MCF 10A (cell line): ENCODE measurements around the gene MSI2. TPM values are rescaled to one million over a fixed set of nuclear protein-coding genes. Genes with fewer than 3 reads are reported as not detected.
A peak's percentile ranks its signal among the peaks of the same experiment; 100 is the strongest.

Experiments used
- BruUV-seq: library from RNA; stranded (reverse); fragments of 400-500 nt; replicated peaks from 2 replicates; lab custom pipeline; 2021; lab: Mats Ljungman, UMichigan
- CTCF ChIA-PET: fragments of 300-600 bp; sonication (Branson Sonifier 250); formaldehyde crosslinking; extraction: SDS; loops from one replicate; lab custom pipeline; 2021; ENCODE audit warnings: antibody characterized with exemption, inconsistent platforms; lab: Yijun Ruan, JAX
- POLR2A ChIA-PET: fragments of 300-600, 350-650 bp; sonication (Branson Sonifier 250); formaldehyde crosslinking; extraction: SDS; loops from one replicate; lab custom pipeline; 2020; ENCODE audit warnings: antibody characterized with exemption, inconsistent platforms; lab: Yijun Ruan, JAX
- DNase-seq: peaks from one replicate; pipeline ENCODE4 v3.0.0-alpha.2; 2018; ENCODE audit not compliant: unreplicated experiment
- H3K27ac Mint-ChIP-seq: one replicate; pipeline ENCODE4 v1.8.0; 2022; ENCODE audit warnings: mild to moderate bottlenecking, low read depth, mixed read lengths; ENCODE audit not compliant: unreplicated experiment
- H3K27me3 Mint-ChIP-seq: one replicate; pipeline ENCODE4 v1.8.0; 2022; ENCODE audit warnings: mixed read lengths; ENCODE audit not compliant: insufficient read depth, unreplicated experiment
- H3K36me3 Mint-ChIP-seq: one replicate; pipeline ENCODE4 v1.8.0; 2022; ENCODE audit warnings: mild to moderate bottlenecking, moderate library complexity, mixed read lengths; ENCODE audit not compliant: insufficient read depth, unreplicated experiment
- H3K4me1 Mint-ChIP-seq: one replicate; pipeline ENCODE4 v1.8.0; 2022; ENCODE audit warnings: mixed read lengths; ENCODE audit not compliant: insufficient read depth, unreplicated experiment
- H3K4me3 Mint-ChIP-seq: one replicate; pipeline ENCODE4 v1.8.0; 2022; ENCODE audit warnings: mild to moderate bottlenecking, moderate library complexity, mixed read lengths; ENCODE audit not compliant: unreplicated experiment
- H3K9me3 Mint-ChIP-seq: one replicate; pipeline ENCODE4 v1.8.0; 2022; ENCODE audit warnings: mixed read lengths; ENCODE audit not compliant: unreplicated experiment
- CTCF ChIP-seq: fragments of 200-600 bp; IDR thresholded peaks from one replicate; pipeline ENCODE4 v1.8.0; 2022; ENCODE audit warnings: antibody characterized with exemption, mild to moderate bottlenecking; ENCODE audit not compliant: unreplicated experiment
- intact Hi-C: fragments of 100-400 bp; cut with micrococcal nuclease; formaldehyde crosslinking; loops from 2 replicates; pipeline ENCODE4 v1.14.1; 2022
- total RNA-seq: library from RNA; stranded (reverse); gene quantifications from 2 replicates; pipeline ENCODE4 v1.2.3, GENCODE V29; 2022

Gene MSI2
- total RNA-seq, 1 experiment from 2014 or later: 60.6 TPM

GRCh38 chr17:57312242-57312641, 55.9 kb downstream of the MSI2 start:
- DNase-seq: no peak
- Mint-ChIP-seq H3K36me3 (peaks cover 30% of the 10 kb centered on the region), H3K4me1 (peaks cover 6% of the 10 kb centered on the region), H3K9me3 (no peaks in the 10 kb centered on the region), H3K4me3 (no peak overlapping the region), H3K27ac (no peak overlapping the region), H3K27me3 (no peaks in the 10 kb centered on the region)
- ChIA-PET POLR2A (interaction anchor here (0.6 kb wide), 1 partner anchor 55 kb away, joined by 3 read pairs; no protein-coding TSS in a partner anchor), CTCF (interaction anchor here (1.5 kb wide), 1 partner anchor 522 kb away, joined by 3 read pairs; no protein-coding TSS in a partner anchor)
- TF ChIP-seq CTCF: no peak
- no TSS peak for BruUV-seq
- intact Hi-C loops: no loop called here

- Mint-ChIP-seq H3K27me3 (no peaks in the 10 kb centered on the region), H3K27ac (peak overlapping the region; percentile 70), H3K36me3 (peaks cover 36% of the 10 kb centered on the region), H3K4me3 (no peak overlapping the region), H3K4me1 (peaks cover 6% of the 10 kb centered on the region), H3K9me3 (no peaks in the 10 kb centered on the region)
- CTCF ChIA-PET: interaction anchor here (1.1 kb wide), 1 partner anchor 470 kb away, joined by 4 read pairs; no protein-coding TSS in a partner anchor
- POLR2A ChIA-PET: no interaction called here
- TF ChIP-seq CTCF: no peak
- DNase-seq: no peak
- no TSS peak for BruUV-seq
- intact Hi-C loops: no loop called here
These were observed 56.9 kb downstream of the MSI2 start for GRCh38 chr17:57313097-57313835.

- DNase-seq: no peak
- Mint-ChIP-seq H3K36me3 (peaks cover 31% of the 10 kb centered on the region), H3K27ac (no peak overlapping the region), H3K4me1 (no peaks in the 10 kb centered on the region), H3K4me3 (no peak overlapping the region), H3K9me3 (no peaks in the 10 kb centered on the region), H3K27me3 (no peaks in the 10 kb centered on the region)
- no peak for TF ChIP-seq CTCF
- CTCF ChIA-PET: interaction anchor here (0.7 kb wide), 1 partner anchor 357 kb away, joined by 4 read pairs; no protein-coding TSS in a partner anchor
- intact Hi-C loops: no loop called here
- BruUV-seq: no TSS peak
- POLR2A ChIA-PET: no interaction called here
These were observed 59.0 kb downstream of the MSI2 start for GRCh38 chr17:57315061-57316015.

GRCh38 chr17:57316361-57316760, 60.0 kb downstream of the MSI2 start:
- CTCF ChIA-PET: no interaction called here
- BruUV-seq: no TSS peak
- DNase-seq: no peak
- no peak overlapping the region for H3K4me3 Mint-ChIP-seq
- no peak overlapping the region for H3K27ac Mint-ChIP-seq
- no peaks in the 10 kb centered on the region for H3K27me3 Mint-ChIP-seq
- intact Hi-C loops: no loop called here
- POLR2A ChIA-PET: no interaction called here
- no peaks in the 10 kb centered on the region for H3K4me1 Mint-ChIP-seq
- H3K36me3 Mint-ChIP-seq: peaks cover 24% of the 10 kb centered on the region
- no peaks in the 10 kb centered on the region for H3K9me3 Mint-ChIP-seq
- TF ChIP-seq CTCF: no peak
